HG03342 (cell line): ENCODE data around the gene CLPTM1.

ENCODE experiments used
- ATAC-seq: cut with Tn5 transposase; IDR thresholded peaks from one replicate; pipeline ENCODE4 v1.9.1; 2021; ENCODE audit warnings: mild to moderate bottlenecking, moderate library complexity; ENCODE audit not compliant: unreplicated experiment

Gene CLPTM1

DNA sequence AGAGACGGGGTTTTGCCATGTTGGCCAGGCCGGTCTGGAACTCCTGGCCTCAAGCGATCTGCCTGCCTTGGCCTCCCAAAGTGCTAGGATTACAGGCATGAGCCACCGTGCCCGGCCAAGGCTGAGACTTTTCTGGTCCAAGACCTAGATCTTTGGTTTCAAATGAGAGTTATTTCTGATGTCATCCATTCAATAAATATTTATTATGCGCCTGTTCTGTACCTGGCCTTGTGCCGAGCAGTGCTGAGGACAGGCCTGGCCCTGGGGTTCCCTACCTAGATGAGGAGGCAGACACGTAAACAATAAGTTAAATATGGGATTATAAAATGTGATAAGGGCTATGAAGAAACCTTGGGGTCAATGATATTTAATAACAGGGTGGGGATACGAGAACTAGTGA lies 50.6 kb downstream of the CLPTM1 start:
- no peak for ATAC-seq

- ATAC-seq = no peak
These were observed 53.4 kb downstream of the CLPTM1 start for GRCh38 chr19:45008552-45008951.

DNA sequence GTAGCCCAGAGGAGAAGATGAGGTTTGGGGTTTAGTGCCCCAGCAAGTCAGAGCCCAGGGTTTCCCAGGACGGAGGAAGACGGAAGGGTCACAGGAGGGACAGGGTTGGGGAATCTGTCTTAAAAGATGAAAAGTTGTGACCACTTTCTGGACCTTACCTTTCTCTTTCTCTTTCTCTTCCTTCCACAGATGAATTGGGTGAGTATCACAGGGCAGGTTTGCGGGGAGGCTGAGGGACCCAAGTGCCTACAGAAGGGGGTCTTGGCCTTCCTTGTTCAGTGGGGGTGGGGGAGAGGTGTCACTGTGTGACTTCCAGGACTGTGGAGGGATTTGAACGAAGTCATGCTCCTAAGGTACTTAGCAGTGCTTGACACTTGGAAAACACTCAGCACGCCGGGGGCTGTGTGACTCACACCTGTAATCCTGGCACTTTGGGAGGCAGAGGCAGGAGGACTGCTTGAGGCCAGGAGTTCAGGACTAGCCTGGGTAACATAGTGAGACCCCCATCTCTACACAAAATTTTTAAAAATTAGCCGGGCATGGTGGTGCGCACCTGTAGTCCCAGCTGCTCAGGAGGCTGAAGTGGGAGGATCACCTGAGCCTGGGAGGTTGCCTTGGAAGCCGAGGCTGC lies 54.6 kb downstream of the CLPTM1 start:
- ATAC-seq = no peak

GRCh38 chr19:45010306-45010705 lies 55.1 kb downstream of the CLPTM1 start:
- ATAC-seq = no peak

- no peak for ATAC-seq
These were observed 56.8 kb downstream of the CLPTM1 start for GRCh38 chr19:45011959-45012358.

DNA sequence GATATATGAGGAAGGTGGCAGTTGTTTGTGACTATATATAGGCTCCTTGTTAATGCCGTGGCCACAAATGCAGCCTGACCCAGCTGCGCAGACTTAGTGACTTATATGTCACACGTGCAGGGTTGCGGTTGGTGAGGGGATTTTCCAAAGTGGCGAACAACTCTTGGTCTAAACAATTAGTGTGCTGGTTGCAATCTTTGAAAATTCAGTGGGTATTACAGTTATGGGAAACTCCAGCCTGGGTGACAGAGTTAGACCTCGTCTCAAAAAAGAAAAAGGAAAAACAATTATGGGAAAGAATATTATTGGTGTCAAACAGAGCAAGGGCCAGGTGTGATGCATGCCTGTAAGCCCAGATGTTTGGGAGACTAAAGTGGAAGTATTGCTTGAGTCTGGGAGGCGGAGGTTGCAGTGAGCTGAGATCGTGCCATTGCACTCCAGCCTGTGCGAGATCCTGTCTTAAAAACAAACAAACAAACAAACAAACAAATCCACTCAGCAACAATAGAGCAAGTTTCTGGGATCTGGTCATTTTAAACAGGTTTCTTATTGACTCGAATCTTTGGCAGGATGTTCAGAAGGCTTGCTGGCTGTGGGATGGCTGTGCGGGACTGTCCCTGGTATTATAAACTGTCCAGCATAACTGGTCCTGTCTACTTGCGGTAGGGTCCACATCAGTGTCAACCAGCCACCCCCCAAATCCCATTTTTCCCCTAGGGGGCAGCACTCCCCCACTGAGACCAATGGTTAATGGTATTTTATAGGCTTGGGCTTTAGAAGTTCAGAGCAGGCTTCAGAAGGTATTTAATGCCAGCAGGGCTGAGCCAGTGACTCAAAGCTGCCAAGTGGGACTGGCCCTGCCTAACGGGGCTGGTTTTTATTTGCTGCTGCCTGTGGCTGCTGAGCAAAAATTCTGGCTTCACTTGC lies 61.5 kb downstream of the CLPTM1 start:
- peak; percentile 73 for ATAC-seq

DNA sequence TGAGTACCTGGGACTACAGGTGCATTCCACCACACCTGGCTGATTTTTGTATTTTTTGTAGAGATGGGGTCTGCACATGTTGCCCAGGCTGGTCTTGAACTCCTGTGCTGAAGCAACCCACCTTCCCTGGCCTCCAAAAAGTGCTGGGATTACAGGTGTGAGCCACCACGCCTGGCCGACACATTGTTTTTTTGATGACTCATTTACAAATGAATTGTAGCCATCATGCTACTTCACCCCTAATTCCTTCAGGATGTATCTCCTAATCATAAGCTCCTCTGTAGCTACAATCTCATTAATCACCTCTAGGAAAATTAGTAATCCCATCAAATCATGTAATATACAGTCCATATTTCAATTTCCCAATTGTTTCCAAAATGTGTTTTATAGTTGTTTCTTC lies 64.0 kb downstream of the CLPTM1 start:
- no peak for ATAC-seq

- no peak for ATAC-seq
These were observed 64.9 kb downstream of the CLPTM1 start for GRCh38 chr19:45020071-45020470.

DNA sequence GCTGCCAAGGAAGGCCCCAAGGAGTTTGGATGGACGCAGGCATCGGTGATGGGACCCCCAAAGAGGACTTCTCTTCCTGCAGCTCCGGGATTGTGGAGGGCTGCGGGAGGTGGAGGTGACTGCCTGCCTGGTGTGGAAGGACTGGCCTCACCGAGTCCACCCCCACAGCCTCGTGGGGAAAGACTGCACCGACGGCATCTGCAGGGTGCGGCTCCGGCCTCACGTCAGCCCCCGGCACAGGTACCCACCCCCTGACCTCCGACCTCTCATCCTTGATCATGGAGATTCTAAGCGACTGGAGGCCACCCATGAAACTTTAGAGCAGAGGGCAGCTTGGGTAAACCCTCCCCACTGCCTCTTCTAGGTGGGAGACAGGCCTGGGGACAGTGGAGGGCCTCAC lies 66.8 kb downstream of the CLPTM1 start:
- no peak for ATAC-seq

GRCh38 chr19:45023048-45023447 lies 67.9 kb downstream of the CLPTM1 start:
- ATAC-seq = no peak

DNA sequence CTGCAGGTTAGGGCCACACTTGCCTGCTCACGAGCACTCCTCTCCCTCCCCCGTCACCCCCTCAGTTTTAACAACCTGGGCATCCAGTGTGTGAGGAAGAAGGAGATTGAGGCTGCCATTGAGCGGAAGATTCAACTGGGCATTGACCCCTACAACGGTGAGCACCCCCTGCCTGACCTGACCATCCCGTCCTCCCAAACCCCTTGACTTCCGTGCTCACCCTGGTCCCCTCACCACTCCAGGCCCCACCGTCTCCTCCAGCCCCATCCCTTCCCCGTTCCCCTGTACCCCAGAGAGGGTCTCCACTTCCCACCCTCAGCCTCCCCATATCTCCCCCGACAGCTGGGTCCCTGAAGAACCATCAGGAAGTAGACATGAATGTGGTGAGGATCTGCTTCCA lies 70.1 kb downstream of the CLPTM1 start:
- ATAC-seq = no peak

DNA sequence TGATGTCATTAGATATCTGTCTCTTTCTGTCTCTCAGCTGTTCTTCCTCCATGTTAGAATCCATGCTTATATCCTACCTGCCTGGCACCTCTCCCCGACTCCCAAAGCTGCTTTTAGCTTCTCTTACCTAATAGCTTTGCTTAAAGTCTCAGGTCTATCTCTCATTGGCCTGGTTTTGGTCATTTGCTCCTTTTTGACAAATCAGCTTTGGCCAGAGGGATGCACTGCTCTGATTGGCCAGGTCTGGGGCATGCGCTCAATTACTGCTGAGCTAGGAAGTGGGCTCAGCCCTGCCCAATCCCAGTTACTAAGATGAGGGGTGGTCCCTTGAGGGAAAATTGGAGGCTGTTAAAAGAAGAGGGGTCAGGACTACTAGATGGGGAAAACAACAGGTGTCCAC lies 72.2 kb downstream of the CLPTM1 start:
- ATAC-seq = no peak

GRCh38 chr19:45030825-45031224 lies 75.6 kb downstream of the CLPTM1 start:
- ATAC-seq = no peak

DNA sequence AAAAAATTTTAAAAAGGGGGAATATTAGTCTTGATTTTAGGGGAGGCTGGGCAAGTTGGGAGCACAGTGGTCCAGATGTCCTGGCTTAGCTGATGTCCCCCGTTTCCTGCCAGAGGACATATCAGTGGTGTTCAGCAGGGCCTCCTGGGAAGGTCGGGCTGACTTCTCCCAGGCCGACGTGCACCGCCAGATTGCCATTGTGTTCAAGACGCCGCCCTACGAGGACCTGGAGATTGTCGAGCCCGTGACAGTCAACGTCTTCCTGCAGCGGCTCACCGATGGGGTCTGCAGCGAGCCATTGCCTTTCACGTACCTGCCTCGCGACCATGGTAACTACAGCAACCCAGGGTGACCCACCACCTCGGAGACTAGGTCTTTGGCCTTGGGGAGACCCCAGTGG lies 77.2 kb downstream of the CLPTM1 start:
- no peak for ATAC-seq

DNA sequence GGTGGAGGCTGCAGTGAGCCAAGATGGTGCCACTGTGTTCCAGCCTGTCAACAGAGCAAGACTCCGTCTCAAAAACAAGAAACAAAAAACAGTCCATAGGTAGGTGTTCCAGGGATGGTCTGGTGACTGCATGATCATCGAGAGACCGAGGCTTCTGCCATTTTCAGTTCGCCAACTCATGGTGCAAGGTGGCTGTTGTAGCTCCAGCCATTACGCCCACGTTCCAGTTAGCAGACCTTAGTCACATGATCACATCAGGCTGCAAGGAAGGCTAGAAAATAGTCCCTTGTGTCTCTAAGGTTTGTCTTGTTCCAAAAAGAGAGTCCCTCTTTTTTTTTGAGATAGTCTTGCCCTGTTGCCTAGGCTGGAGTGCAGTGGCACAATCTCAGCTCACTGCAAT lies 80.6 kb downstream of the CLPTM1 start:
- no peak for ATAC-seq

GRCh38 chr19:45037393-45038169 lies 82.4 kb downstream of the CLPTM1 start:
- ATAC-seq = no peak

GRCh38 chr19:45038931-45039893 lies 84.0 kb downstream of the CLPTM1 start, which contains the start of gene CLASRP:
Gene CLASRP (plus strand): TSS chr19:45039045. CDS start chr19:45040213, 1,168 bp downstream.
- ATAC-seq = peak; percentile 88

DNA sequence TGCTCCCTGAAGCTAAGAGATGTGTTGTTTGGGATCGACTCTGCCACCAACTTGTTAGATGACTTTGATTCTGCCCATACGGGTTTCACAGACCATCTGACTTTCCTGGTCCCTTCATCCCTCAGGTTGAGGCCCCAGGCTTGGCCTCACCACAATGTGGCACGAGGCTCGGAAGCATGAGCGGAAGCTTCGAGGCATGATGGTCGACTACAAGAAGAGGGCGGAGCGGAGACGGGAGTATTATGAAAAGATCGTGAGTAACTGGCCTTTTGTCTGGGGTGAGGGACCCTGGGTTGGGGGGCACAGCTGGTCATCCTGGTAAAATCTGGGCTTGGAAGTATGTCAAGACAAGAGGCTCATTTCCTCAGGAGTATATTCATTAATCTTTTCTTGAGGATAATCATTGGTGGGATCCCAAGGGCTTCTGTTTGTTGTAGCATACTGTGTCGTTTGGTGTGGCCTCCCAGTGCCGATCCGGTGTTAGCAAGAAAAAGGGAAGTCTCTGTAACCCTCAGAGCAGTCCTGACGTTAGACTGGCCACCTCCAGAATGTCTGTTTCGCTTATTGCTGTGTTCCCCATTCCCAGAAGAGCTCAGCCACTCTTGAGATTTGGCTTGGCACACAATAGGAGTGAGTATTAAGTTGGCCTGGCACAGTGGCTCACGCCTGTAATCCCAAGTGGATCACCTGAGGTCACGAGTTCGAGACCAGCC lies 85.0 kb downstream of the CLPTM1 start:
- no peak for ATAC-seq

- ATAC-seq = no peak
These were observed 85.9 kb downstream of the CLPTM1 start for GRCh38 chr19:45041125-45041524.
